ENCODE measurements around the gene ISM2. TPM values are rescaled to one million over a fixed set of nuclear protein-coding genes. Genes with fewer than 3 reads are reported as not detected.

The ISM2 gene
- polyA plus RNA-seq, 2 of the 4 experiments (the other 2 are of a cell fraction) = 0.10 to 0.21 TPM

GRCh38 chr14:77478029-77478428, 20.6 kb downstream of the ISM2 start:
- ChIA-PET CTCF (interaction anchor here (0.8 to 3.4 kb wide), 3 partner anchors 10 to 176 kb away, joined by 3 to 13 read pairs (median 5); no protein-coding TSS in a partner anchor), POLR2A (no interaction called here)
- ATAC-seq = peak in 1 of 2 experiments; percentile 45; a peak in 3 of 6 replicates
- Histone ChIP-seq H3K4me1 (no peaks in the 10 kb centered on the region), H3K27ac (no peak overlapping the region), H3K4me2 (no peak overlapping the region), H3K9me3 (no peaks in the 10 kb centered on the region), H3K4me3 (no peak overlapping the region)
- TF ChIP-seq EHMT2 (IDR thresholded peaks at IDR 0.05; ENCODE audit: low read depth) = no peak
- TF ChIP-seq TP53 (CRISPR knock-in tag; IDR thresholded peaks at IDR 0.05) = no peak
- TF ChIP-seq NPAS2 (CRISPR knock-in tag; IDR thresholded peaks at IDR 0.05; ENCODE audit: borderline replicate concordance) = no peak
- no peak for TF ChIP-seq RCOR1 (IDR thresholded peaks at IDR 0.05; ENCODE audit: low read depth, low read length)
- TF ChIP-seq CHD2 (IDR thresholded peaks at IDR 0.05; ENCODE audit: low read length, partially characterized antibody) = no peak
- TF ChIP-seq RNF2 (IDR thresholded peaks at IDR 0.05; ENCODE audit: borderline replicate concordance, low read depth) = no peak
- WGBS (ENCODE audit: missing lambda C conversion rate) = 64% methylated on average over 4 of the region's 5 CpGs
- DNase-seq (ENCODE audit: low read depth in 1 of 2, low spot score in 1 of 2) = no peak
- FAIRE-seq = no peak

- no peak for ATAC-seq
- Histone ChIP-seq H3K27ac (no peak overlapping the region), H3K4me2 (no peak overlapping the region), H3K9me3 (no peaks in the 10 kb centered on the region), H3K4me3 (no peak overlapping the region), H3K4me1 (no peaks in the 10 kb centered on the region)
- ChIA-PET CTCF (interaction anchor here (1.9 to 4.7 kb wide), 3 partner anchors 12 to 16 kb away, joined by 4 to 15 read pairs (median 13); no protein-coding TSS in a partner anchor), POLR2A (no interaction called here)
- DNase-seq (ENCODE audit: low read depth in 1 of 2, low spot score in 1 of 2) = no peak
- FAIRE-seq = no peak
- TF ChIP-seq HEYL (CRISPR knock-in tag; IDR thresholded peaks at IDR 0.05) (no peak), RARB (CRISPR knock-in tag; IDR thresholded peaks at IDR 0.05) (no peak), POLR2A (IDR thresholded peaks at IDR 0.05; ENCODE audit: low read length) (no peak)
- WGBS (ENCODE audit: missing lambda C conversion rate) = 79% methylated on average over 32 of the region's 35 CpGs
Observed at GRCh38 chr14:77475432-77476115, 23.0 kb downstream of the ISM2 start.

DNA sequence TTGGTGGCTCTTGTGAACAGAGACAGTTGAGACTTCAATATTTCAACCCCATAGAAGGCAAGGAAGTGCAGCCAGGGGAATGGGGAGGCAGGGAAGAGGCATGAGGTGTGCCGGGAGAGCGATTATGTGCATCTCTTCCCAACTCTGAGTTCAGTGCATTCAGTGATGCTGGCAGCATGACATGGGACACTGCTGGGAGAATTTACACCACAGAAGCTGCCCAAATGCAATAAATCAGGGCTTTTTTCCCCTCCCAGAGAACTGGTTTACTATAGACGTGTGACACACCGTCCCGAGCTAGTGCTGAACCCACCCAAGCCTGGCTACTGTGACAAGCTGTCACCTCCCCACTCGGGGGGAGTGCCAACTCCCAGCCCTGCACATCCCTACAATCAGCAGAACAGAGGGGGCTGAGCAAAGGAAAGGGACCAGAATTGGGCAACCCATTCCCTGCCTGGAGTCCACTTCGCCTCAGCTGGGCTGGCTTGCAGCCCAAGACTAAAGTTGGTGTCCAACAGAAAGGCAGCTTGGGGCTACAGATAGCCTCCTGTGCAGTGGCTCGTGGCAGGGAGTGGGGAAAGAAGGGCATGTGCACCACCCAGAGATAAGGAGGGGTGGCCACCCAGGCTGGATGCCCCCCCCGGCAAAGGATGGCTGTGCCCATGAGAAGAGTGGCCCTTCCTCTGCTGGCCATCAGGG, 24.0 kb downstream of the ISM2 start:
- Histone ChIP-seq H3K4me3 (no peak overlapping the region), H3K27ac (no peak overlapping the region), H3K4me1 (no peaks in the 10 kb centered on the region), H3K9me3 (no peaks in the 10 kb centered on the region), H3K4me2 (no peak overlapping the region)
- WGBS (ENCODE audit: missing lambda C conversion rate) = 71% methylated on average over 9 of the region's 9 CpGs
- ChIA-PET POLR2A (no interaction called here), CTCF (interaction anchor here (1.9 to 4.7 kb wide), 2 partner anchors 11 to 15 kb away, joined by 4 to 15 read pairs; no protein-coding TSS in a partner anchor)
- TF ChIP-seq BHLHE40 (IDR thresholded peaks at IDR 0.05; ENCODE audit: low read depth, low read length) = no peak
- no peak for TF ChIP-seq ESRRA (IDR thresholded peaks at IDR 0.05; ENCODE audit: borderline replicate concordance, low read length)
- no peak for TF ChIP-seq HOXA7 (CRISPR knock-in tag; IDR thresholded peaks at IDR 0.05)
- TF ChIP-seq EHMT2 (IDR thresholded peaks at IDR 0.05; ENCODE audit: low read depth) = no peak
- TF ChIP-seq SMC3 (IDR thresholded peaks at IDR 0.05) = no peak
- TF ChIP-seq NR3C1 (IDR thresholded peaks at IDR 0.05) = no peak
- no peak for TF ChIP-seq GATA3 (IDR thresholded peaks at IDR 0.05; ENCODE audit: borderline replicate concordance)
- TF ChIP-seq EP300 (IDR thresholded peaks at IDR 0.05) = no peak
- TF ChIP-seq, protein P1, sequence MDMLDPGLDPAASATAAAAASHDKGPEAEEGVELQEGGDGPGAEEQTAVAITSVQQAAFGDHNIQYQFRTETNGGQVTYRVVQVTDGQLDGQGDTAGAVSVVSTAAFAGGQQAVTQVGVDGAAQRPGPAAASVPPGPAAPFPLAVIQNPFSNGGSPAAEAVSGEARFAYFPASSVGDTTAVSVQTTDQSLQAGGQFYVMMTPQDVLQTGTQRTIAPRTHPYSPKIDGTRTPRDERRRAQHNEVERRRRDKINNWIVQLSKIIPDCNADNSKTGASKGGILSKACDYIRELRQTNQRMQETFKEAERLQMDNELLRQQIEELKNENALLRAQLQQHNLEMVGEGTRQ (IDR thresholded peaks at IDR 0.05) = no peak
- TF ChIP-seq JUN (IDR thresholded peaks at IDR 0.05) = no peak
- no peak for TF ChIP-seq KDM1A (IDR thresholded peaks at IDR 0.05; ENCODE audit: low read depth)
- TF ChIP-seq TP53 (CRISPR knock-in tag; IDR thresholded peaks at IDR 0.05) = no peak
- no peak for TF ChIP-seq ZC3H11A (IDR thresholded peaks at IDR 0.05)
- no peak for TF ChIP-seq RFX5 (IDR thresholded peaks at IDR 0.05)
- TF ChIP-seq, protein P2, sequence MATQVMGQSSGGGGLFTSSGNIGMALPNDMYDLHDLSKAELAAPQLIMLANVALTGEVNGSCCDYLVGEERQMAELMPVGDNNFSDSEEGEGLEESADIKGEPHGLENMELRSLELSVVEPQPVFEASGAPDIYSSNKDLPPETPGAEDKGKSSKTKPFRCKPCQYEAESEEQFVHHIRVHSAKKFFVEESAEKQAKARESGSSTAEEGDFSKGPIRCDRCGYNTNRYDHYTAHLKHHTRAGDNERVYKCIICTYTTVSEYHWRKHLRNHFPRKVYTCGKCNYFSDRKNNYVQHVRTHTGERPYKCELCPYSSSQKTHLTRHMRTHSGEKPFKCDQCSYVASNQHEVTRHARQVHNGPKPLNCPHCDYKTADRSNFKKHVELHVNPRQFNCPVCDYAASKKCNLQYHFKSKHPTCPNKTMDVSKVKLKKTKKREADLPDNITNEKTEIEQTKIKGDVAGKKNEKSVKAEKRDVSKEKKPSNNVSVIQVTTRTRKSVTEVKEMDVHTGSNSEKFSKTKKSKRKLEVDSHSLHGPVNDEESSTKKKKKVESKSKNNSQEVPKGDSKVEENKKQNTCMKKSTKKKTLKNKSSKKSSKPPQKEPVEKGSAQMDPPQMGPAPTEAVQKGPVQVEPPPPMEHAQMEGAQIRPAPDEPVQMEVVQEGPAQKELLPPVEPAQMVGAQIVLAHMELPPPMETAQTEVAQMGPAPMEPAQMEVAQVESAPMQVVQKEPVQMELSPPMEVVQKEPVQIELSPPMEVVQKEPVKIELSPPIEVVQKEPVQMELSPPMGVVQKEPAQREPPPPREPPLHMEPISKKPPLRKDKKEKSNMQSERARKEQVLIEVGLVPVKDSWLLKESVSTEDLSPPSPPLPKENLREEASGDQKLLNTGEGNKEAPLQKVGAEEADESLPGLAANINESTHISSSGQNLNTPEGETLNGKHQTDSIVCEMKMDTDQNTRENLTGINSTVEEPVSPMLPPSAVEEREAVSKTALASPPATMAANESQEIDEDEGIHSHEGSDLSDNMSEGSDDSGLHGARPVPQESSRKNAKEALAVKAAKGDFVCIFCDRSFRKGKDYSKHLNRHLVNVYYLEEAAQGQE (IDR thresholded peaks at IDR 0.05) = no peak
- no peak for TF ChIP-seq CEBPB (IDR thresholded peaks at IDR 0.05)
- TF ChIP-seq JUNB (IDR thresholded peaks at IDR 0.05) = no peak
- TF ChIP-seq ZFP36 (IDR thresholded peaks at IDR 0.05; ENCODE audit: borderline replicate concordance, partially characterized antibody) = no peak
- no peak for TF ChIP-seq HMGXB4 (CRISPR knock-in tag; IDR thresholded peaks at IDR 0.05; ENCODE audit: borderline replicate concordance)
- no peak for TF ChIP-seq MYC (IDR thresholded peaks at IDR 0.05; ENCODE audit: borderline replicate concordance, low read length)
- no peak for DNase-seq (ENCODE audit: low read depth in 1 of 2, low spot score in 1 of 2)
- FAIRE-seq = no peak
- ATAC-seq = no peak; a peak in 1 of 6 replicates
